HG02943 (cell line): ENCODE data around the gene SLC9A9.

Experiments
- ATAC-seq: cut with Tn5 transposase; IDR thresholded peaks from one replicate; pipeline ENCODE4 v1.9.1; 2021; ENCODE audit warnings: mild to moderate bottlenecking, low read depth, moderate library complexity; ENCODE audit not compliant: unreplicated experiment

The SLC9A9 gene

GRCh38 chr3:143480344-143480743 lies 367.9 kb downstream of the SLC9A9 start:
- no peak for ATAC-seq

DNA sequence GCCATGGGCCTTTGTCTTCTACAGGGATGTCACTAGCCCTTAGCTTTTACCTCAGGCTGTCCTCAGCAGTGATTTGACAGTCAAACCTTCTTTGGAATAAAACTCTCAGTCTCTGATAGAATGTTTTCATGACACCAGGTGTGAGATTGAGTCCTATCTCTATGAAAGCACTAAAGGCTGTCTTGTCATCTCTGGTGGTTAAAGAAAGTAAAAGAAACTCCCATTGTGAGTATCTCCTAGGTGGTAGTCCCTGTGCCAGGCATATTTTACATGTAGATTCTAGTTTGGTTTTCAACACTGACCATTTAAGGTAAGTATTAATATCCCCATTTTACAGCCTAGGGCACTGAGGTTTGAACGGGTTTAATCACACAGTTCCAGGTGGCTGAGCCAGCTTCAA lies 368.5 kb downstream of the SLC9A9 start:
- no peak for ATAC-seq

DNA sequence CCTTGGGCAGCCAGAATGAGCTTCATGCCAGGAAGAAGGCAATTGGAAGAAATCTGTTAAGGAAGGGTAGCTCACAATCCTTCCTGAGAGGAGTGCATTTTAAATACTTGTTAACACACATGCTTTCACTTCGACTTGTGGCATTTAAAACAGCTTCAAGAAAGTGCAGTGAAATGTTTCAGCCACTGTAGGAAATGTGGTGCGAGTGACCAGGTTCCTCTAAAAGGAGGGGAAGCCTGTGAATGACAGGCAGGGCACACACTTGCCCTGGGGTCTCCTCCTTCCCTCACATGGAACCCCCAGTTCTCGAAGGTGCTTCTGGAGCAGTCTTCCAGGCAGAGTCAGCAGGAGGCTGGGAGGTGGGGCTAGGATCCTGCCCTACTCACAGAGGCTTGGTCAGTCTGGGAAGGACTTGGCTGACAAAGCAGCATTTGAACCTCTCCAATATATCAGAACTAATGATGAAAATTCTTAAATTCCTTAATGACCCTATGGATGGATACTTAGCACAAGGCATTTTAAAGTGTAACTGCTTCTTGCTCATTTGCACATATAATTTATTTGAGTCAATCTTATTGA lies 370.1 kb downstream of the SLC9A9 start:
- ATAC-seq = no peak

GRCh38 chr3:143476965-143477640 lies 371.2 kb downstream of the SLC9A9 start:
- ATAC-seq = no peak

GRCh38 chr3:143475981-143476380 lies 372.3 kb downstream of the SLC9A9 start:
- ATAC-seq = no peak

- ATAC-seq = no peak
Measured at GRCh38 chr3:143472731-143473523, 375.3 kb downstream of the SLC9A9 start.

- no peak for ATAC-seq
Measured at GRCh38 chr3:143471705-143472104, 376.6 kb downstream of the SLC9A9 start.

DNA sequence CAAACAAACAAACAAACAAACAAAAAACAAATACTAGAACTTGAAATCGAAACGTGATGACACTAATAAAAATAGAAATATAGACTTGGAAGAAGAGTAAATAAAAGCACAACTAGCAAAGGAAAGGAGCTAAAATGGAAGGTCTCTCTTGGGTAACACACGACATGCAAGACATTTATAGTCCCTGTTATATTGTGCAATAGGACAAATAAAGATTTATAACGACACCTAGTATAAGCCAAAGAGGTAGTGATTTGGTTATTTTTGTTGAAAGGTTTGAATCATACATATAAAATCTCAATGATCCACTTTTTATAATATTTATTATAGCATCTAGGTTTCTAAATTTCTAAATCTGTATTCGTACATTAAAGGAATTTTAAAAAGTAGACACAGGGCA lies 379.1 kb downstream of the SLC9A9 start:
- no peak for ATAC-seq

- ATAC-seq = no peak
Measured at GRCh38 chr3:143465666-143466065, 382.6 kb downstream of the SLC9A9 start.

DNA sequence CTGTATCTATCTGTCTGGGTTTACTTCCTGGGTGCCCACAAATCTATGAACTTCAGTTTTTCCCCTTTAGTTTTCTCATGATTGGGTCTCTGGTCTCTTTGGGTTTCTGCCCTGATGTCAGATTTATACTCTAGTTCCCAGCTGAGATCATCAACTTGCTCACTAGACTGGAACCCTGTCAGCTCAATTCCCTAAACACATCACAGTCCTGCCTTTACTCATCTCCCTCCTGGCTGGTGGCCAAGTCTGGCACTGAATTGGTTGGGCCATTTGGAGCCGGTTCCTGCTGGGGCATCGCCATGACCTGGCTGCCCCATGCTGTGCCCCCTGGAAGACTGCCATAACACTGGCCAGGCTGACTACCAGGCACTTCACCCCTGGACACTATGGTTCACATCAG lies 383.4 kb downstream of the SLC9A9 start:
- ATAC-seq = no peak

DNA sequence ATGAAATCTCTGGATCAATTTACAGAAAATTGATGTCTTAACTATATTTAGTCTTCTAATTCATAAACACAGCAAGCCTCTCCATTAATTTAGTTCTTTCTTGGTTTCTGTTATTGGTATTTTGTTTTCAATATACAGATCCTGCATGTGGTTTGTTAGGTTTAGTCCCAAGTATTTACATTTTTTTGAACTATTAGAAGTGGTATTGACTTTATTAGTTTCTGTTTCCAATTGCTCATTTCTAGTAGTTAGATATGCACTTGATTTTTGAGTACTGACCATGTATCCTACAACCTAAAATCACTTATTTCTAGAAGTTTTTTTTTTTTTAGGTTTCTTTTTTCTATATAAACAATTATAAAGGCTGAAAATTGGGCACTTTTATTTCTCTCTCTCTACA lies 392.8 kb downstream of the SLC9A9 start:
- no peak for ATAC-seq

DNA sequence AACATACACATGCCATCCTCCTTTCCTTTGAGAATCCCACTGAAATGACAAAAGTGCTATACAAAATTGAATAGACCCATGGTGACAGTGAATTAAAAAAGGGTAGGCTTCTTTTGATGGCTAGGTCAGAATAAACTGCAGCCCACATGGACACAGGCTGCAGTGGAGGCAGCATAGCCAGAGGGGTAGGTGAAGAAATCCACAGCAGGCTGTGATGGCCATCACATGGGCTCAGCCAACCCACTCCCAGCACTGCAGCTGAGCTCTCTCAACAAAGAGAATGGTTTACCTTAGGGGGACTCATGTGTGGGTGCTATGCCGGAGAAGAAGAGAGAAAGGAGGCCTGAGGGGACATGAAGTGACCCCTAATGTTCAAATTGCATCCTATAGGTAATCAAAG lies 397.6 kb downstream of the SLC9A9 start:
- no peak for ATAC-seq

- no peak for ATAC-seq
Measured at GRCh38 chr3:143447491-143447890, 400.8 kb downstream of the SLC9A9 start.

DNA sequence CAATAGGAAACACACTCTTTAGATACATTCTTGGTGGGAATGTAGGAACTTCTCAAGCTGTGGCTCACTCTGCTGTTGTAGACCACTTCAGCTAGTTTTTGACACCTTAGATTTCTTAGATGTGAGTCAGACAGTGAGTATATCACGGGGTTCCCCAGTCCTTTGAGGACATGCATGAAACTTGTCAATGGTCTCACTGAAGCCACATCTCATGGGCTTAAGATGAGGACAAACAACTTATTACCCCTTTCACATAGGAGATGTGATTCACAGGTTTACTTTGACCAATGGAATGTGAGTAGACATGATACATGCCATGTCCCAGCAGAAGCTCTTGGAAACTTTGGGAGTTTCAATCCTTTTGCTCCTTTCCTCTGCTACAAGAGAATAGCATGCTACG lies 403.1 kb downstream of the SLC9A9 start:
- ATAC-seq = no peak

DNA sequence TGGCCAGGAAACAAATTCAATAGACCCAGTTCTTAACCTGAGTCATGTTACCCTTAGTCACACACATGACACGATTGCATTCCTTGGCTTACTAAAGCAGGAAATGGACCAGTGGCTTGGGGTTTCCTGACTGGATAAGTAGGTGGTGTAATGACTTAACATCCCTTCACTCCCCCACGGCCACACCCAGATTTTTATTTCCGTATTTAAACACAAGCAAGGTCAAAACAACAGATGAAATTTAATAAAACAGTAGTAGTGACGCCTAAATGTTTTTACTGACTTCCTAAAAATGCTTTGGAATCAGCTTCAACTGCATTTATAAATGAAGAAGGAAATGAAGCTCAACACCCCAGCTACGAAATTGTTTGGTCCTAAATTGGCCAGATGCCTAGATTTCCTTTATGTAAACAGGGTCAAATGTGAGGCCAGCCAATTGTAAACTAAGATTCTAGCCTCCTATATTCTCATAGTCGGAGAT lies 404.4 kb downstream of the SLC9A9 start:
- no peak for ATAC-seq

- no peak for ATAC-seq
Measured at GRCh38 chr3:143442814-143443447, 405.3 kb downstream of the SLC9A9 start.

DNA sequence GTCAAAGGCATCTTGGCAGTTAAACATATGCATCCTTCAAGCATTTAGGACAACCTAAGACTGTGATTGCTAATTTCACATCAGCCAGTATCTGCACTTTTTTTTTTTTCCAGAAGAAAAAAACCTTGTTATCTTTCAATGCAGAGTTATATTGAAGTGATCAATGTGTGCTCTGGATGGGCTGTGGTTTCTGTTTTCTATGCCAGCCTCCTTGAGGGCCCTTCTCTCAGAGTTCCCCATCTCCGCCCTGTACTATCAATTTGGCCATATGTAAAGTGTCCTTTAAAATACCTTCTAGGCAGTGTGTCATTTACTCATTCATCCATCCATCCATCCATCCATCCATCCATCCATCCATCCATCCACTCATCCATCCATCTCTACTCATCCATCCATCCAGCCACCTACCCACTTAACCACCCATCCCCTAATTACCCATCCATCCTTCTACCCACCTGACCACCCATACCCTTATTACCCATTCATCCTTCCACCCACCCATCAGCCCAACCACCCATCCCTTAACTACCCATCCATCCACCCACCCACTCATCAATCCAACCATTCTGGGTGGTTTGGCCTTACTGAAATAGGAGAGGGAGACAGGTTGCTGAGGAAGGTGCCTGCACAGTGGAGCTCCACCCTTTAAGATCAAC lies 406.6 kb downstream of the SLC9A9 start:
- ATAC-seq = no peak

GRCh38 chr3:143439817-143440216 lies 408.5 kb downstream of the SLC9A9 start:
- ATAC-seq = no peak

DNA sequence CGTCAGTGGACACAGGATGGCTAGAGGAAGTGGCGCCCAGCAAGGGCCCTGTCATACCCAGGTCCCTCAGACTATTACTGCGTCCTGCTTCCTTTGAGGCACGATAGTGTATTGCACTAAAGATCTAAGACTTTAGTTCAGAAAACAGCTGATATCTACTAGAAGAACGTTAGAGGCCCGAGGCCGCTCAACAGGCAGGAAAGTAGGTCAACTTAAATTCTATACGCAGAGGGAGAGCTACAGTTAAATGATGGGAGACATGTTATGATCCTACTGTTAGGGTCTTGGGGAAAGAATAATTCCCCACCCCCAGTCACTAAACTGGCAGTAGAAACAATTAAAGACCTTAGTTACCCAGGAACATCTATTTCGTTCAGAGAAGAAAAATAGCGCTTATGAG lies 410.9 kb downstream of the SLC9A9 start:
- ATAC-seq = no peak

- ATAC-seq = no peak
Measured at GRCh38 chr3:143436231-143436930, 411.9 kb downstream of the SLC9A9 start.
